IPS-NIHi7 (cell line): ENCODE data around the gene PLCB1.

Experiments used
- DNase-seq: peaks from one replicate; pipeline ENCODE4 v3.0.0; 2012; ENCODE audit warnings: mixed read lengths; ENCODE audit errors: extremely low spot score

PLCB1 gene

GRCh38 chr20:8880085-8880853, 748.2 kb downstream of the PLCB1 start:
- no peak for DNase-seq

DNA sequence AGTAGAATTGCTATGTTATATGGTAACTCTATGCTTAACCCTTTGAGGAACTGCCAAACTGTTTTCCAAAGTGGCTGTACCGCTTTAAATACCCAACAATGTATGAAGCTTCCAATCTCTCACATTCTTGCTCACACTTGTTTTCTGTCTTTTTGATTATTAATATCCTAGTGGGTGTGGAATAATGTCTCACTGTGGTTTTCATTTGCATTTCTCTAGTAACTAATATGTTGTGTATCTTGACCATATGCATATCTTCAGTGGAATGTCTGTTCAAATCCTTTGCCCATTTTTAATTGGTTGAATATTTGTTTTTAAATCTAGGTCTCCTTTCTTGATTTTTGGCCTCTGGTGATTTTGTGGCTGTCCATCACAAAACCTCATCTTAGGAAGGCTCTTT, 759.0 kb downstream of the PLCB1 start:
- no peak for DNase-seq

DNA sequence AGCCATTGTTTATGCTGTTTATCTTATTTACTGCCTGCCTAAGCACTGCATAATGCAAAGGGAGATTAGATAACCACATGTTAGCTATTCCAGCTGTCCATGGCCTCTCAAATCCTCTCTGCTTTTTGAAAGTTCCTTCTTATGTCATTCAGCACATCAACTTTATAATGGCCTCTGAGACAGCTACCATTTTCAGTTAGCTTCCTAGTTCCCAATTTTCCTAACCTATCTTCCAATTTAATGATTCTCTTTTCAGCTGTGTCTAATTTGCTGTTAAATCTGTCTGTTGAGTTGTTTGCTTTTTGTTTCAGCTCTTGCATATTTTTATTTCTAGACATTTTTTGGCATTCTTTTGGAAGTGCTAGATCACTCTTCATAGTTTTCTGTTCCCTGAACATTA, 763.4 kb downstream of the PLCB1 start:
- no peak for DNase-seq

- no peak for DNase-seq
Measured at GRCh38 chr20:8898823-8899222, 766.8 kb downstream of the PLCB1 start.

- no peak for DNase-seq
Measured at GRCh38 chr20:8901237-8902025, 769.4 kb downstream of the PLCB1 start.

DNA sequence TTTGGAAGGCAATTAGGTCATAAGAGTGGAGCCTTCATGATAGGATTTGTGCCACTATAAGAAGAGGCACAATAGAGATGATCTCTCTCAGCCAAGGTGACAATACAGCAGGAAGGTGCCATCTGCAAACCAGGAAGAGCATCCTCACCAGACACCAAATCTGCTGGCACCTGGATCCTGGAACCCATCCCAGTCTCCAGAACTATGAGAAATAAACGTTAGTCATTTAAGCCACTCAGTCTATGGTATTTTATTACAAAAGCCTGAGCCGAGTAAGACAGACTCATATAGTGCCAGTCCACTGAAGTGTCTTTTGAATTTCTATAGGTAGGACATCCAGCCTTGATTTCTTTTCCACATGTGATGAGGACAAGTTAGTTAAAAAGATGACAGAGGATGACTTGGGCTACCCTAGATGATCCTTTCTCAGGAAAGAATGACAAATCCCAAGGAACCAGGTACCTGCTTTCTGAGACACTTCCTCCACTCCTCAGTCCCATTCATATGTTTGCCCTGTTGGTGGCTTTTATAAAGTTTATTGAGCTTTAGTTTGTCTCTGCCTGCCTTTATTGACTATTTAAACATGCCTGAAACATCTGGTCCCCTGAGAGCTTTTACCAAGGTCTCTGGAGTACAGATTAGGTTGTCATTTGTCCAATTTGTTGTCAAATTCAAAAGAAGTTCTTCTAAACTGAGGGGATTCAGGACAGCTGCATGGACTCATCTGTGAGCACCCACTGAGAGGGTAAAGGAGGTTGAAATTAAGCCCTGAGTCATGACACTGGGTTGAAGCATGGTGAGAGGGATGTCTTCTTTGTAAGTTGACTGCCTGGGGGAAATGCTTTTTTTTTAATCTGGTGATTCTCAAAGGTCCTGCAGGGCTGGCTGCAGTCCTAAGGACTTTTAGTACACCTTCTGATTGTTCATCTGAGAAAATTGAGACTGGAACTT, 771.9 kb downstream of the PLCB1 start:
- DNase-seq = no peak

GRCh38 chr20:8909596-8909995, 777.5 kb downstream of the PLCB1 start:
- DNase-seq = no peak

DNA sequence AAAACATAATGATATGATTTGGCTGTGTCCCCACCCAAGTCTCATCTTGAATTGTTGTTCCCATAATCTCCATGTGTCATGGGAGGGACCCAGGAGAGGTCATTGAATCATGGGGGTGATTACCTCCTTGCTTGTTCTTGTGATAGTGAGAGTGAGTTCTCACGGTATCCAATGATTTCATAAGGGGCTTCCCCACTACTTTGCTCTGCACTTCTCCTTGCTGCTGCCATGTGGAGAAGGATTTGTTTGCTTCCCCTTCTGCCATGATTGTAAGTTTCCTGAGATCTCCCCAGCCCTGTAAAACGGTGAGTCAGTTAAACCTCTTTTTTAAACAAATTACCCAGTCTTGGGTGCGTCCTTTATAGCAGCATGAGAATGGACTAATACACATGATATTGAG, 780.0 kb downstream of the PLCB1 start:
- DNase-seq = no peak

- DNase-seq = no peak
Measured at GRCh38 chr20:8912731-8913130, 780.7 kb downstream of the PLCB1 start.

DNA sequence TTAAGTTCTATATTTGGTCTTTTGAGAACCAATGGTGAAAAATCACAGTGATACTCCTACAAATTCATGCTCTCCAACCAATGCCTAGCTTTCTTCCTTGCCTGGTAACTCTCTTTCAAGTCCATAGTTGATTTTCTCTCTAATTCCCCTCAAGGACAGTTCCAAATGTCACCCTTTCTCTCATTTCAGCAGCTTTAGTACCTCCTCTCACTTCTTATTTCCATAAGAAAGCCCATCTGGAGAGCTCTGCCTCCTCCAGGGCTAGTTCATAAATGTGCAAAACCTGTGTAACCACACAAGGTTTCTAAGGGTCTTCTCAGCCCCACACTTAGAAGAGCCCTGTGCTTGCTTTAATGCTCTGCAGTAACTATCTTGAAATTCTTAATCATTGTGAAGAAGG, 781.4 kb downstream of the PLCB1 start:
- no peak for DNase-seq

GRCh38 chr20:8914421-8914820, 782.4 kb downstream of the PLCB1 start:
- no peak for DNase-seq

GRCh38 chr20:8917084-8917483, 785.0 kb downstream of the PLCB1 start:
- DNase-seq = no peak

- no peak for DNase-seq
Measured at GRCh38 chr20:8918145-8918544, 786.1 kb downstream of the PLCB1 start.

- no peak for DNase-seq
Measured at GRCh38 chr20:8924539-8924938, 792.5 kb downstream of the PLCB1 start.

DNA sequence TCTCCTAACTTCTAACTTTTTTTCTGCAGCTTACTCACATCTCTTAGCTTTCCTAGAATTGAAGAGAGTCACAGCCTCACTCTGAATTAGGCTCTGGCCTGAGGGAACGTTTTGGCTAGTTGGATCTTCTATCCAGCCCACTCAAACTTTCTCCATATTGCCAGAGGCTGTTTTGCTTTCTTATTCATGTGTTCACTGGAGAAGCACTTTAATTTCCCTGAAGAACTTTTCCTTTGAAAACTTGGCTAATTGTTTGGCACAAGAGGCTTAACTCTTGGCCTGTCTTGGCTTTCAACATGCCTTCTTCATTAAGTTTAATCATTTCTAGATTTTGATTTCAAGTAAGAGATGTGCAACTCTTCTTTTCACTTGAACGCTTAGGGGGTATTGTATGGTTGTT, 798.7 kb downstream of the PLCB1 start:
- DNase-seq = no peak

DNA sequence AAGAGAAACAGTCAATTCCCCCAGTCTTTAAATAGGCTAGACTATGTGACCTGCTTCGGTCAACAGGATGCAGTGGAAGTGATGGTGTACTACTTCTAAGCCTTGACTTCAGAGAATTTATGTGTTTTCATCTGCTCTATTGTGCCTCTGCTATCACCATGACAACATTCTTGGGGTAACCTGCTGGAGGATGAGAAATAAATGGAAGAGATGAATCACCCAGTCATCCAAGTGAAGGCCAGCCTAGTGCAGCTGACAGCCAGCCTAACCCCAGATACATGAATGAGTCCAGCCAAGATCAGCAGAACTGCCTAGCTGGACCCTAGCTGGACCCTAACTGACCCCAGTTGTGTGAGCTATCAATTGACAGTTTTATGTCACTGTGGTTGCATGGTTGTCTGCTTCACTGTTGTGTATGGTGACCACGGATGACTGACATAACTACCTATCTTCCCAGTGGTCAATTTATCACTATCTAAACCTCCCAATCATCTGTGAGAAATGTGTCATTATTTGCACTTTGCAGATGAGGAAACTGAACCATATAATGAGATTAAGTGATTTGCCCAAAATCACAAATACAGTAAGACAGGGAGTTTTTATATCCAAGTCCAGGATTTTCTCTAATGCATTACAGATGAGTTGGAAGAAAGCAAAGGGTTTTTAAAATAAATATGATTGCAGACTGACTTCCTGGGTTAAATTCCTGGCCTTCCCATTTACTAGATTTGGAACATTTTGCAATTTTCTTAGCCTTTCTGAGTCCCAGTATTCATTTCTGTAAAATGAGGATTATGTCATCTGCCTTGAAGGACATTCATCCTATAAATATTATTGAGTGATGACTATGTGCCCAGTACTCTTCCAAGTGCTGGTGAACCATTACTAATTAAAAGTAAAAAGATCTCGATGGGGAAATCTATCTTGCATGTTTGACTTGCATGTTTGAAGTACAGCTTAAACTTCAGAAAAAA, 800.4 kb downstream of the PLCB1 start:
- DNase-seq = no peak

GRCh38 chr20:8933381-8933807, 801.3 kb downstream of the PLCB1 start:
- DNase-seq = peak; percentile 21

- DNase-seq = no peak
Measured at GRCh38 chr20:8934362-8934761, 802.3 kb downstream of the PLCB1 start.
